HEK293 (cell line): ENCODE results near the gene C17orf107.

Experiments
- GLI4 ChIP-seq: fragments of 450-650 bp; formaldehyde crosslinking; IDR thresholded peaks from 2 replicates; pipeline ENCODE4 v1.5.1; 2016; ENCODE audit warnings: missing biosample characterization, missing genetic modification characterization
- TCF7L2 ChIP-seq: IDR thresholded peaks from 2 replicates; pipeline ENCODE4 v1.6.1; 2011; ENCODE audit warnings: low read depth, mild to moderate bottlenecking, inconsistent platforms, low read length, moderate library complexity, borderline replicate concordance
- ZBTB20 ChIP-seq: fragments of 450-650 bp; formaldehyde crosslinking; IDR thresholded peaks from 2 replicates; pipeline ENCODE4 v1.5.1; 2016; ENCODE audit warnings: missing biosample characterization, missing genetic modification characterization
- ZNF174 ChIP-seq: fragments of 450-650 bp; formaldehyde crosslinking; IDR thresholded peaks from 2 replicates; pipeline ENCODE4 v1.5.0; 2017; ENCODE audit warnings: missing biosample characterization, mild to moderate bottlenecking, missing genetic modification characterization
- ZNF354C ChIP-seq: fragments of 450-650 bp; formaldehyde crosslinking; IDR thresholded peaks from 2 replicates; pipeline ENCODE4 v1.5.1; 2016; ENCODE audit warnings: missing biosample characterization, missing genetic modification characterization, low read depth, borderline replicate concordance
- ZNF416 ChIP-seq: fragments of 450-650 bp; formaldehyde crosslinking; IDR thresholded peaks from 2 replicates; pipeline ENCODE4 v1.5.1; 2016; ENCODE audit warnings: missing biosample characterization, missing genetic modification characterization
- ZSCAN5A ChIP-seq: fragments of 450-650 bp; formaldehyde crosslinking; IDR thresholded peaks from 2 replicates; pipeline ENCODE4 v1.5.1; 2016; ENCODE audit warnings: missing biosample characterization, missing genetic modification characterization
- TF ChIP-seq, protein P1 (sequence below): fragments of 450-650 bp; formaldehyde crosslinking; IDR thresholded peaks from 2 replicates; pipeline ENCODE4 v1.5.1; 2016; ENCODE audit warnings: missing biosample characterization, missing genetic modification characterization
- TF ChIP-seq, protein P2 (sequence below): fragments of 450-650 bp; formaldehyde crosslinking; IDR thresholded peaks from 2 replicates; pipeline ENCODE4 v1.5.1; 2016; ENCODE audit warnings: missing biosample characterization, missing genetic modification characterization

- TF ChIP-seq ZNF354C (no peak), ZBTB20 (tag by site-specific recombination) (no peak), ZNF416 (tag by site-specific recombination) (no peak), ZSCAN5A (no peak), TCF7L2 (no peak), GLI4 (tag by site-specific recombination) (no peak), ZNF174 (no peak)
- TF ChIP-seq, protein P1, sequence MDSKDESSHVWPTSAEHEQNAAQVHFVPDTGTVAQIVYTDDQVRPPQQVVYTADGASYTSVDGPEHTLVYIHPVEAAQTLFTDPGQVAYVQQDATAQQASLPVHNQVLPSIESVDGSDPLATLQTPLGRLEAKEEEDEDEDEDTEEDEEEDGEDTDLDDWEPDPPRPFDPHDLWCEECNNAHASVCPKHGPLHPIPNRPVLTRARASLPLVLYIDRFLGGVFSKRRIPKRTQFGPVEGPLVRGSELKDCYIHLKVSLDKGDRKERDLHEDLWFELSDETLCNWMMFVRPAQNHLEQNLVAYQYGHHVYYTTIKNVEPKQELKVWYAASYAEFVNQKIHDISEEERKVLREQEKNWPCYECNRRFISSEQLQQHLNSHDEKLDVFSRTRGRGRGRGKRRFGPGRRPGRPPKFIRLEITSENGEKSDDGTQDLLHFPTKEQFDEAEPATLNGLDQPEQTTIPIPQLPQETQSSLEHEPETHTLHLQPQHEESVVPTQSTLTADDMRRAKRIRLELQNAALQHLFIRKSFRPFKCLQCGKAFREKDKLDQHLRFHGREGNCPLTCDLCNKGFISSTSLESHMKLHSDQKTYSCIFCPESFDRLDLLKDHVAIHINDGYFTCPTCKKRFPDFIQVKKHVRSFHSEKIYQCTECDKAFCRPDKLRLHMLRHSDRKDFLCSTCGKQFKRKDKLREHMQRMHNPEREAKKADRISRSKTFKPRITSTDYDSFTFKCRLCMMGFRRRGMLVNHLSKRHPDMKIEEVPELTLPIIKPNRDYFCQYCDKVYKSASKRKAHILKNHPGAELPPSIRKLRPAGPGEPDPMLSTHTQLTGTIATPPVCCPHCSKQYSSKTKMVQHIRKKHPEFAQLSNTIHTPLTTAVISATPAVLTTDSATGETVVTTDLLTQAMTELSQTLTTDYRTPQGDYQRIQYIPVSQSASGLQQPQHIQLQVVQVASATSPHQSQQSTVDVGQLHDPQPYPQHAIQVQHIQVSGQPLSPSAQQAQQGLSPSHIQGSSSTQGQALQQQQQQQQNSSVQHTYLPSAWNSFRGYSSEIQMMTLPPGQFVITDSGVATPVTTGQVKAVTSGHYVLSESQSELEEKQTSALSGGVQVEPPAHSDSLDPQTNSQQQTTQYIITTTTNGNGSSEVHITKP (tag by site-specific recombination), result no peak
- TF ChIP-seq, protein P2, sequence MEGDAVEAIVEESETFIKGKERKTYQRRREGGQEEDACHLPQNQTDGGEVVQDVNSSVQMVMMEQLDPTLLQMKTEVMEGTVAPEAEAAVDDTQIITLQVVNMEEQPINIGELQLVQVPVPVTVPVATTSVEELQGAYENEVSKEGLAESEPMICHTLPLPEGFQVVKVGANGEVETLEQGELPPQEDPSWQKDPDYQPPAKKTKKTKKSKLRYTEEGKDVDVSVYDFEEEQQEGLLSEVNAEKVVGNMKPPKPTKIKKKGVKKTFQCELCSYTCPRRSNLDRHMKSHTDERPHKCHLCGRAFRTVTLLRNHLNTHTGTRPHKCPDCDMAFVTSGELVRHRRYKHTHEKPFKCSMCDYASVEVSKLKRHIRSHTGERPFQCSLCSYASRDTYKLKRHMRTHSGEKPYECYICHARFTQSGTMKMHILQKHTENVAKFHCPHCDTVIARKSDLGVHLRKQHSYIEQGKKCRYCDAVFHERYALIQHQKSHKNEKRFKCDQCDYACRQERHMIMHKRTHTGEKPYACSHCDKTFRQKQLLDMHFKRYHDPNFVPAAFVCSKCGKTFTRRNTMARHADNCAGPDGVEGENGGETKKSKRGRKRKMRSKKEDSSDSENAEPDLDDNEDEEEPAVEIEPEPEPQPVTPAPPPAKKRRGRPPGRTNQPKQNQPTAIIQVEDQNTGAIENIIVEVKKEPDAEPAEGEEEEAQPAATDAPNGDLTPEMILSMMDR (tag by site-specific recombination), result no peak
Measured at GRCh38 chr17:4897198-4897687, 2.1 kb upstream of the C17orf107 start.
